Activated T-helper 1 cell treated with anti-CD3 and anti-CD28 coated beads, Interleukin-12 subunit alpha, Interleukin-12 subunit beta, Interleukin-2, Interleukin-4 antibody, amounts not matched to agents 30 ng/mL and 10 ng/mL and 1 ng/mL, durations not matched to agents 14 hours and 24 hours and 36 hours (primary cell): ENCODE results near the gene NAGLU. TPM values are rescaled to one million over a fixed set of nuclear protein-coding genes. Genes with fewer than 3 reads are reported as not detected.
A peak's percentile ranks its signal among the peaks of the same experiment; 100 is the strongest.

Experiments used
- DNase-seq: peaks from one replicate; pipeline ENCODE4 v3.0.0; 2021; ENCODE audit warnings: low spot score
- H3K27ac Mint-ChIP-seq: one replicate; pipeline ENCODE4 v1.8.0; 2021; ENCODE audit warnings: mild to moderate bottlenecking, mixed read lengths
- H3K27me3 Mint-ChIP-seq: one replicate; pipeline ENCODE4 v1.8.0; 2022; ENCODE audit warnings: mild to moderate bottlenecking, moderate library complexity, mixed read lengths; ENCODE audit not compliant: insufficient read depth
- H3K36me3 Mint-ChIP-seq: one replicate; pipeline ENCODE4 v1.8.0; 2021; ENCODE audit warnings: low read depth, mixed read lengths
- H3K4me1 Mint-ChIP-seq: one replicate; pipeline ENCODE4 v1.8.0; 2021; ENCODE audit warnings: low read depth, mixed read lengths
- H3K4me3 Mint-ChIP-seq: one replicate; pipeline ENCODE4 v1.8.0; 2021; ENCODE audit warnings: mild to moderate bottlenecking, moderate library complexity, mixed read lengths
- H3K9me3 Mint-ChIP-seq: one replicate; pipeline ENCODE4 v1.8.0; 2021; ENCODE audit warnings: mixed read lengths
- intact Hi-C: fragments of 100-400 bp; cut with micrococcal nuclease; formaldehyde crosslinking; loops from one replicate; pipeline ENCODE4 v1.15.1; 2024
- total RNA-seq: library from RNA; stranded (reverse); gene quantifications from 2 replicates; pipeline ENCODE4 v1.2.3, GENCODE V29; 2022

NAGLU gene
- total RNA-seq, 1 donor from 2014 or later, result 18.2 TPM

DNA sequence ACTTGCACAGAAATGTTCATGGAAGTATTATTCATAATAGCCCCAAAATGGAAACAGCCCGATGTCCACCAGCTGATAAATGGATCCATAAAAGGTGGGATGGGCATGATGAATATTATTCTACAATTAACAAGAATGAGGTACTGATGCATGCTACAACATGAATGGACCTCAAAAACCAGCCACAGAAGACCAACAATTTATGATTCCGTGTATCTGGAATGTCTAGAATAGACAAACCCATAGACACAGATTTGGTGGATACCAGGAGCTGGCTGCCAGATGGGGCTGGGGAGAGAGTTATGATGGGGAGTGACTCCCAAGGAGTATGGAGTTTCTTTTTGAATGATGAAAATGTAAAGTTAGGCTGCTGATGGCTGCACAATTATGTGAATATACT, 10.8 kb upstream of the NAGLU start:
- DNase-seq, result no peak
- H3K27ac Mint-ChIP-seq, result no peak overlapping the region
- no peaks in the 10 kb centered on the region for H3K9me3 Mint-ChIP-seq
- intact Hi-C loops, result loop anchor here (5.0 kb wide), 1 partner anchor 118 kb away; no protein-coding TSS in a partner anchor
- no peak overlapping the region for H3K4me3 Mint-ChIP-seq
- H3K36me3 Mint-ChIP-seq, result peaks cover 11% of the 10 kb centered on the region
- H3K27me3 Mint-ChIP-seq, result peaks cover 7% of the 10 kb centered on the region
- peaks cover 7% of the 10 kb centered on the region for H3K4me1 Mint-ChIP-seq

DNA sequence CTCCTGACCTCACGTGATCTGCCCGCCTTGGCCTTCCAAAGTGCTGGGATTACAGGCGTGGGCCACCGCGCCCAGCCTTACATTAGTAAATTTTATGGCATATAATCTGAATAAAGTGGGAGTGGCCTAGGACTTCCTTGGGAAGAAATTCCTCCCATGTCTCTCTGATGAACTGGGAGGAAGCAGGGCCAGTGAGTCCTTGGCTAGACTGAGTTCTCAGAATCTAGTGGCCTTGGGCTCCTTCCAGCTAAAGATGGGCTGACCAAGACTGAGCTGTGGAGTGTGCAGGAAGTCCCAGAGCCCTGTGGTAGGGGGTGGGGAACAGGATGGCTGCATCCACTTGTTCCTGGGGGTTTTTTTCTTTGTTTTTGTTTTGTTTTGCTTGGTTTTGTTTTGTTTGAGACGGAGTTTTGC, 10.0 kb upstream of the NAGLU start:
- Mint-ChIP-seq H3K36me3 (peaks cover 6% of the 10 kb centered on the region), H3K4me3 (no peak overlapping the region), H3K4me1 (peaks cover 15% of the 10 kb centered on the region), H3K27me3 (peaks cover 6% of the 10 kb centered on the region), H3K27ac (no peak overlapping the region), H3K9me3 (no peaks in the 10 kb centered on the region)
- intact Hi-C loops, result loop anchor here (5.0 kb wide), 1 partner anchor 119 kb away; no protein-coding TSS in a partner anchor
- no peak for DNase-seq

DNA sequence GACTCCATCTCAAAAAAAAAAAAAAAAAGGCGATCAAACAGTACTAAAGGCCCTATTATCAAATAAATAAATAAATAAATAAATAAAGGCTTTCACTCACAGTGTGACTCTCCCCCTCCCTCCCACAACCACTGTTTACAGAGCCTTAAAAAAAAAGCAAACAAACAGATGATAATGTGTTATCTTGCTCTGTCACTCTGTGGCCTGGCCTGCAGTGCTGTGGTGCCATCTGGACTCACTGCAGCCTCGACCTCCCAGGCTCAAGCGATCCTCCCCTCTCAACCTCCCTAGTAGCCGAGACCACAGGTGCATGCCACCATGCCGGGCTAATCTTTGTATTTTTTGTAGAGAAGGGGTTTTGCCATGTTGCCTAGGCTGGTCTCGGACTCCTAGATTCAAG, 8.1 kb upstream of the NAGLU start:
- peaks cover 24% of the 10 kb centered on the region for H3K4me1 Mint-ChIP-seq
- no peaks in the 10 kb centered on the region for H3K9me3 Mint-ChIP-seq
- no peak overlapping the region for H3K4me3 Mint-ChIP-seq
- no peak overlapping the region for H3K27ac Mint-ChIP-seq
- intact Hi-C loops, result loop anchor here (1.0 to 5.0 kb wide), 3 partner anchors 100 to 206 kb away; no protein-coding TSS in a partner anchor
- no peak for DNase-seq
- H3K27me3 Mint-ChIP-seq, result peaks cover 11% of the 10 kb centered on the region
- H3K36me3 Mint-ChIP-seq, result peaks cover 1% of the 10 kb centered on the region

DNA sequence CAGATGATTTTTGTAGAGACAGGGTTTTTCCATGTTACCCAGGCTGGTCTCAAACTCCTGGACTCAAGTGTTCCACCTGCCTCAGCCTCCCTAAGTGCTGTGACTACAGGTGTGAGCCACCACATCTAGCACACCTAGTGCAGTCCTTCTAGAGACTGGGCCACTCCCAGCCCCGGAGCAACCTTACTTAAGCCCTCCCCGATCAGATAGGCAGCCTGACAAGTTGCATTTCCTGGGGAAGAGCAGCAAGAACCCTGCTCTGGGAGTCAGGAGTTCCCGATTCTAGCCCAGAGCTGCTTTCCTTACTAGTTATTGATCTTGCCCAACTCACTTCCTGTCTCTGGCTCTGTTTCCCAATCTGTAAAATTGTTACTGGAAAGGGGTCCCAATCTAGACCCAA, 7.0 kb upstream of the NAGLU start:
- Mint-ChIP-seq H3K4me3 (no peak overlapping the region), H3K27me3 (peaks cover 19% of the 10 kb centered on the region), H3K4me1 (peaks cover 24% of the 10 kb centered on the region), H3K36me3 (peaks cover 4% of the 10 kb centered on the region), H3K9me3 (no peaks in the 10 kb centered on the region), H3K27ac (no peak overlapping the region)
- no peak for DNase-seq
- intact Hi-C loops, result loop anchor here (5.0 kb wide), 1 partner anchor 122 kb away; no protein-coding TSS in a partner anchor

DNA sequence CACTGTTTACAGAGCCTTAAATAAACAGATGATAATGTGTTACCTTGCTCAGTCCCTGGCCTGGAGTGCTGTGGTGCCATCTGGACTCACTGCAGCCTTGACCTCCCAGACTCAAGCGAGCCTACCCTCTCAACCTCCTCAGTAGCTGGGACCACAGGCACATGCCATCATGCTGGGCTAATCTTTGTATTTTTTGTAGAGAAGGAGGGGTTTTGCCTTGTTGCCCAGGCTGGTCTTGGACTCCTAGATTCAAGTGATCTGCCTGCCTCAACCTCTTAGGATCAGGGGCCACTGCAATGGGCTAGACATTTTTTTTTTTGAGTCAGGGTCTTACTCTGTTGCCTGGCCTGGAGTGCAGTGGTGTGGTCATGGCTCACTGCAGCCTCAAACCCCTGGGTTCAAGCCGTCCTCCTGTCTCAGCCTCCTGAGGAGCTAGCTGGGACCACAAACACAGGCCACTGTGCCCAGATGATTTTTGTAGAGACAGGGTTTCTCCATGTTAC, 5.0 kb upstream of the NAGLU start:
- no peak overlapping the region for H3K4me3 Mint-ChIP-seq
- H3K27ac Mint-ChIP-seq, result no peak overlapping the region
- H3K9me3 Mint-ChIP-seq, result no peaks in the 10 kb centered on the region
- no peak for DNase-seq
- intact Hi-C loops, result no loop called here
- peaks cover 19% of the 10 kb centered on the region for H3K27me3 Mint-ChIP-seq
- peaks cover 6% of the 10 kb centered on the region for H3K36me3 Mint-ChIP-seq
- peaks cover 32% of the 10 kb centered on the region for H3K4me1 Mint-ChIP-seq

DNA sequence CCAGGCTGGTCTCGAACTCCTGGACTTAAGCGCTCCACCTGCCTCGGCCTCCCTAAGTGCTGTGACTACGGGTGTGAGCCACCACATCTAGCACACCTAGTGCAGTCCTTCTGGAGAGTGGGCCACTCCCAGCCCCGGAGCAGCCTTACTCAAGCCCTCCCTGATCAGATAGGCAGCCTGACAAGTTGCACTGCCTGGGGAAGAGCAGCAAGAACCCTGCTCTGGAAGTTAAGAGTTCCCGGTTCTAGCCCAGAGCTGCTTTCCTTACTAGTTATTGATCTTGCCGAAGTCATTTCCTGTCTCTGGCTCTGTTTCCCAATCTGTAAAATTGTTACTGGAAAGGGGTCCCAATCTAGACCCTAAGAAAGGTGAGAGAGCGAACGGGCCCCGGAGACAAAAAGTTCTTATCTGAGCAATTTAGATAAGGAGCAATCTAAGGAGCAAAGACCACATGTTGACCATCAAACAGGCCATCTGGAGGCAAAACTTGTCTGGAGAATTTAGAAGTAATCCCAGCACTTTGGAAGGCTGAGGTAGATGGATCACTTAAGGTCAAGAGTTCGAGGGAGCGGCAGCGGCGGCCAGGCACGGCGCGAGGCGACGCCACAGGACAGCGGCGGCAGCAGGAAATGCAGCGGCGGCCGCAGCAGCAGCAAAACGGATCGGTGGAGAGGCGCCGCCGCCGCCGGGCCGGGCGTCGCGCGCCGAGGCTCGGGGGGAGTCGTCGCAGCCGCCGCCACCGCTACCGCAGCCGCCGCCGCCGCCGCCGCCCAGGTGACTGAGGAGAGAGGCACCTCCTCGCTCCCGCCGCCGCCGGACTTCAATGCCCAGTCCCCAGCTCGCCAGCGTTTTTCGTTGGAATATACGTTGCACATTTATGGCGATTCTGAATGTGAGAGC, 4.3 kb upstream of the NAGLU start:
- Mint-ChIP-seq H3K27me3 (peaks cover 19% of the 10 kb centered on the region), H3K36me3 (peaks cover 6% of the 10 kb centered on the region), H3K4me1 (peaks cover 34% of the 10 kb centered on the region), H3K4me3 (peak overlapping the region; percentile 78), H3K27ac (peak overlapping the region; percentile 44), H3K9me3 (no peaks in the 10 kb centered on the region)
- intact Hi-C loops, result no loop called here
- DNase-seq, result peak; percentile 37

DNA sequence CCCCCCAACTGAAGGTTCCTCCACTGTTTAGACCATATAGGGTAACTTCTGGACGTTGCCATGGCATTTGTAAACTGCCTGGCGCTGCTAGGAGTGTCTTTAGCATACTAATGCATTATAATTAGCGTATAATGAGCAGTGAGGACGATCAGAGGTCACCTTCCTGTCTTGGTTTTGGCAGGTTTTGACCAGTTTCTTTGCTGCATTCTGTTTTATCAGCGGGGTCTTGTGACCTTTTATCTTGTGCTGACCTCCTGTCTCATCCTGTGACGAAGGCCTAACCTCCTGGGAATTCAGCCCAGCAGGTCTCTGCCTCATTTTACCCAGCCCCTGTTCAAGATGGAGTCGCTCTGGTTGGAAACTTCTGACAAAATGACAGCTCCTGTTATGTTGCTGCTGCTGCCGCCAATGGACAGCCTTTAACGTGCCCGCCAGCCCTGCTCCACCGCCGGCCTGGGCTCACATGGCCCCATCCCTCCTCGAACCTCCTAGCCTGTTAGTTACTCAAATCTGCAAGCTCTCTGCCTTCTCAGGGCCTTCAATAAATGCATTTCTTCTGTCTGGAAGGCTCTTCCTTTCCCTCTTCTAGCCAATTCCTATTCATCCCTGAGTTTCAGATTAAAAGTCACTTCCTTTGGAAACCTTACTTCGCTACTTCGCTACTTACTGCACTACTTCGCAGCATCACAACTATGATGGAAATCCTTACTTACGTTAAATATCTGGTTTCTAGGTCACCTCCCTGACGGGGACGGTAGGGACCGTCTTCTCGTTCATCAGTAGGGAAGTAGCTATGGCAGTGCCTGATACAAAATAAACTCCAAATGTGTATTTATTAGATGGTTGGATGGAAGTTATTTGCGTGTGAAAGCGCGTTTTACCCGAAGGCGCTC, 640 bp upstream of the NAGLU start:
- peak overlapping the region; percentile 89 for H3K4me3 Mint-ChIP-seq
- peaks cover 8% of the 10 kb centered on the region for H3K36me3 Mint-ChIP-seq
- peak overlapping the region; percentile 89 for H3K27ac Mint-ChIP-seq
- no peak for DNase-seq
- no peaks in the 10 kb centered on the region for H3K9me3 Mint-ChIP-seq
- peaks cover 33% of the 10 kb centered on the region for H3K4me1 Mint-ChIP-seq
- H3K27me3 Mint-ChIP-seq, result peaks cover 16% of the 10 kb centered on the region
- intact Hi-C loops, result loop anchor here (1.0 kb wide), 3 partner anchors 19 to 74 kb away; partner anchors contain the start of genes PSMC3IP, RETREG3 and TUBG1

DNA sequence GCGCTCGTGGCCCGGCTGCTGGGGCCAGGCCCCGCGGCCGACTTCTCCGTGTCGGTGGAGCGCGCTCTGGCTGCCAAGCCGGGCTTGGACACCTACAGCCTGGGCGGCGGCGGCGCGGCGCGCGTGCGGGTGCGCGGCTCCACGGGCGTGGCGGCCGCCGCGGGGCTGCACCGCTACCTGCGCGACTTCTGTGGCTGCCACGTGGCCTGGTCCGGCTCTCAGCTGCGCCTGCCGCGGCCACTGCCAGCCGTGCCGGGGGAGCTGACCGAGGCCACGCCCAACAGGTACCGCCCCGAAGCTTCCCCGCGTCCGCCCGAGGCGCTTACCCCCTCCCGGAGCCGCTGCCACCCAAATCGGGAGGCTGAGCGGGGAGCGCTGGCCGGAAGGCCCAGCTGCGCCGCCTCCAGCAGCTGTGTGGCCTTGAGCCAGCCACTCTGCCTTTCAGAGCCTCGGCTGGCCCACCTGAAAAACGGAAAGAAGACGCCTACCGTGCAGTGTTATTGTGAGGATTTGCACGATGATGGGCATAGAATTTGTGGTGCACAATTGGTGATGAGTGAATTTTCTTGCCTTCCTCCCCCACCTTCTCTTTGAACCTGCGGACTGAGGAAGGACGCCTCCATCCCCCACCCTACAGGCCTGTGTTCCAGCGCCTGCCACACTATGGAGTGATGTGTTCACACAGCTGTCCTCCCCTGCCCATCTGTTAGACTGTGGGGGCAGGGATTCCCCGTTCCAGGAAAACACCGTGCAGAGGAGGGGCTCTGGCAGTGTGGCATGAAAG, 523 bp downstream of the NAGLU start:
- peaks cover 33% of the 10 kb centered on the region for H3K4me1 Mint-ChIP-seq
- no peaks in the 10 kb centered on the region for H3K9me3 Mint-ChIP-seq
- intact Hi-C loops, result loop anchor here (1.0 kb wide), 3 partner anchors 18 to 73 kb away; partner anchors contain the start of genes PSMC3IP, RETREG3 and TUBG1
- H3K27ac Mint-ChIP-seq, result peak overlapping the region; percentile 88
- H3K36me3 Mint-ChIP-seq, result peaks cover 8% of the 10 kb centered on the region
- peaks cover 15% of the 10 kb centered on the region for H3K27me3 Mint-ChIP-seq
- DNase-seq, result peak; percentile 76
- peak overlapping the region; percentile 90 for H3K4me3 Mint-ChIP-seq

DNA sequence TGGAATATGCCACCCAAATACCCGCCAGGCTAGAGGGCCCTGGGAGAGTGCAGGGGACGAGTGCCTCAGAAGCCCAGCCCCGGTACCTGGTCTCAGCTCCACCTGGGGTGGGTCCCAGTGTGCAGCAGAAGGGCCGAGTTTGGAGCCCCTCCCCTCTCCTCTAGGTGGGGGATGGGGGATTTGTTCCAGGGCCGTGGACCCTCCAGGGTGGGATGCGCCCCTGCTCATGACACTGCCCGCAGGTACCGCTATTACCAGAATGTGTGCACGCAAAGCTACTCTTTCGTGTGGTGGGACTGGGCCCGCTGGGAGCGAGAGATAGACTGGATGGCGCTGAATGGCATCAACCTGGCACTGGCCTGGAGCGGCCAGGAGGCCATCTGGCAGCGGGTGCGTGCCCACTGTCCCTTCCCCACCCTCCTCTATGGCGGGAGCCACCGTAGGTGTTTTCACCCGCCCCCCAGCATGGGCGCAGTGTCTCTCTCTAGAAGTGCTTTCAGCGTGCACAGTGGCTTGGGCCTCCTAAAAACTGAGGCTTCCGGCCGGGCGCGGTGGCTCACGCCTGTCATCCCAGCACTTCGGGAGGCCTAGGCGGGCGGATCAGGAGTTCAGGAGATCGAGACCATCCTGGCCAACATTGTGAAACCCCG, 1.2 kb downstream of the NAGLU start:
- Mint-ChIP-seq H3K36me3 (peaks cover 8% of the 10 kb centered on the region), H3K4me1 (peaks cover 31% of the 10 kb centered on the region)
- intact Hi-C loops, result no loop called here

DNA sequence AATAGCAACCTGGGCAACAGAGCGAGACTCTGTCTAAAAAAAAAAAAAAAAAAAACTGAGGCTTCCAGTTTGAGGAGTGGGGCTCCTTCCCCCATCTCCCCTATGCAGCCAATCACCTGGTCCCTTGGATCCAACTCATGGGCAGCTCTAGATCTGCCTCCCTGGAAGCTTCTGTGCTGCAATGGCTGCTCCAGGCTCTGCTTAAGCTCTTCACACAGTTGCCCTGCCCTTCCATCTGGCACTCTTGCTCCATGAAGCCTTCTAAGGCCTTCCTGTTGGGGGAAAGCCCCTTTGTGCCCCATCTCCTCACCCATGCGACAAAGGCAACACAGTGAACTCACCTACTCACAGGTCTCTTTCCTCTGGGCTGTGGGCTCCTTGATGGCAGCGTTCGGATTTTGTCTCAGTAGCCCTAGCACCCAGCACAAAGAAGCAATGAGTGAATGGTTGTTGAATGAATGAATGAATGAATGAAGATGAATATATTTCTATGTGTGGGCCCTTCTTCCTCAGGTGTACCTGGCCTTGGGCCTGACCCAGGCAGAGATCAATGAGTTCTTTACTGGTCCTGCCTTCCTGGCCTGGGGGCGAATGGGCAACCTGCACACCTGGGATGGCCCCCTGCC, 1.9 kb downstream of the NAGLU start:
- Mint-ChIP-seq H3K4me1 (peaks cover 31% of the 10 kb centered on the region), H3K27ac (peak overlapping the region; percentile 24), H3K4me3 (peak overlapping the region; percentile 62), H3K27me3 (peaks cover 10% of the 10 kb centered on the region), H3K9me3 (no peaks in the 10 kb centered on the region), H3K36me3 (peaks cover 9% of the 10 kb centered on the region)
- DNase-seq, result no peak
- intact Hi-C loops, result no loop called here

More for the DNA sequence above, 1.2 kb downstream of the NAGLU start:
- H3K9me3 Mint-ChIP-seq, result no peaks in the 10 kb centered on the region
- H3K27me3 Mint-ChIP-seq, result peaks cover 12% of the 10 kb centered on the region
- no peak overlapping the region for H3K27ac Mint-ChIP-seq
- H3K4me3 Mint-ChIP-seq, result peak overlapping the region; percentile 90
- DNase-seq, result no peak

DNA sequence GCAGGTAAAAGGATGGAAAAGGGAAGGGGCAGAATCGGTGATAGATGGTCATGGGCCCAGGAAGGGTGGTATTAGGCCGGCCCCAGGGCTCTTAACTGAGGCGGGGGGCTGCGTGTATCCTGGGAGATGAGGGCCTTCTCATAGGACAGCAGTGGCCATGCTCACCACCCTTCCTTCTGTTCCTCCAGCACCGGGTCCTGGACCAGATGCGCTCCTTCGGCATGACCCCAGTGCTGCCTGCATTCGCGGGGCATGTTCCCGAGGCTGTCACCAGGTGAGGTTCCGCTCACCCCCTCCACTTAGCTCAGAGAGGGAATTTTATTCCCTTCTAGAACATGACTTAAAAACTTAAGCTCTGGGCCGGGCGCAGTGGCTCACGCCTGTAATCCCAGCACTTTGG, 2.4 kb downstream of the NAGLU start:
- intact Hi-C loops, result no loop called here
- Mint-ChIP-seq H3K9me3 (no peaks in the 10 kb centered on the region), H3K36me3 (peaks cover 9% of the 10 kb centered on the region), H3K27me3 (peaks cover 7% of the 10 kb centered on the region), H3K4me1 (peaks cover 31% of the 10 kb centered on the region), H3K27ac (no peak overlapping the region), H3K4me3 (no peak overlapping the region)
- DNase-seq, result no peak
